Naive thymus-derived CD8-positive, alpha-beta T cell (primary cell): Measurements from ENCODE around the gene RPN1. TPM values are rescaled to one million over a fixed set of nuclear protein-coding genes. Genes with fewer than 3 reads are reported as not detected.
"Not testable (repeated sequence)": the region's sequence is repeated elsewhere in the genome, so short reads cannot be mapped to it uniquely, and the experiment has no call there.

Experiments
- ATAC-seq, 2 donors: fragments of 150-1000 bp; cut with Tn5 transposase in 1 of 2; sonication (Bioruptor Pico), chemical (Tn5 transposase) in 1 of 2; 1 replicate in 1 of 2; 2 replicates in 1 of 2; pipeline ENCODE4 v1.10.0; 2021; ENCODE audit warnings: mild to moderate bottlenecking in 2 of 2, moderate library complexity in 2 of 2
- POLR2A ChIA-PET: fragments of 350-600 bp; sonication (Branson Sonifier 250); formaldehyde crosslinking; loops from one replicate; lab custom pipeline; 2021; ENCODE audit warnings: antibody characterized with exemption; lab: Charles Lee
- DNase-seq, 10 donors: peaks; one replicate each; pipeline versions ENCODE4 v3.0.0 to v3.0.0-alpha.2; 2020 to 2022
- H3K27ac Mint-ChIP-seq, 10 donors: one replicate each; pipeline ENCODE4 v1.8.0; 2020 to 2022; ENCODE audit warnings: mild to moderate bottlenecking in 10 of 10, mixed read lengths in 10 of 10, moderate library complexity in 4 of 10, inconsistent platforms in 1 of 10
- H3K27me3 Mint-ChIP-seq, 5 donors: one replicate each; pipeline ENCODE4 v1.8.0; 2021 to 2022; ENCODE audit warnings: mixed read lengths in 5 of 5
- H3K36me3 Mint-ChIP-seq, 3 donors: one replicate each; pipeline ENCODE4 v1.8.0; 2020 to 2022; ENCODE audit warnings: mixed read lengths in 3 of 3, mild to moderate bottlenecking in 2 of 3, inconsistent platforms in 1 of 3
- H3K4me1 Mint-ChIP-seq, 4 donors: one replicate each; pipeline ENCODE4 v1.8.0; 2021 to 2022; ENCODE audit warnings: mixed read lengths in 4 of 4
- H3K4me3 Mint-ChIP-seq, 10 donors: one replicate each; pipeline ENCODE4 v1.8.0; 2020 to 2022; ENCODE audit warnings: mild to moderate bottlenecking in 10 of 10, mixed read lengths in 10 of 10, moderate library complexity in 6 of 10, inconsistent platforms in 1 of 10
- H3K9me3 Mint-ChIP-seq, 9 donors: one replicate each; pipeline ENCODE4 v1.8.0; 2020 to 2022; ENCODE audit warnings: mixed read lengths in 9 of 9, mild to moderate bottlenecking in 3 of 9, inconsistent platforms in 1 of 9, moderate library complexity in 1 of 9
- polyA plus RNA-seq, 3 donors: library from polyadenylated mRNA; unstranded; fragments of 300-500 nt; fragmentation: Illumina TruSeq; gene quantifications; one replicate each; pipeline ENCODE4 v1.2.3, GENCODE V29; 2021
- total RNA-seq, 8 experiments: library from RNA in 2 of 8; stranded (reverse) in 2 of 8; gene quantifications; one replicate each; pipeline ENCODE4 v1.2.3 and lab custom pipeline; 2021 to 2026

Gene RPN1
- total and polyA plus RNA-seq, 5 experiments from 2014 or later: 76.2 to 224 (median 178) TPM

DNA sequence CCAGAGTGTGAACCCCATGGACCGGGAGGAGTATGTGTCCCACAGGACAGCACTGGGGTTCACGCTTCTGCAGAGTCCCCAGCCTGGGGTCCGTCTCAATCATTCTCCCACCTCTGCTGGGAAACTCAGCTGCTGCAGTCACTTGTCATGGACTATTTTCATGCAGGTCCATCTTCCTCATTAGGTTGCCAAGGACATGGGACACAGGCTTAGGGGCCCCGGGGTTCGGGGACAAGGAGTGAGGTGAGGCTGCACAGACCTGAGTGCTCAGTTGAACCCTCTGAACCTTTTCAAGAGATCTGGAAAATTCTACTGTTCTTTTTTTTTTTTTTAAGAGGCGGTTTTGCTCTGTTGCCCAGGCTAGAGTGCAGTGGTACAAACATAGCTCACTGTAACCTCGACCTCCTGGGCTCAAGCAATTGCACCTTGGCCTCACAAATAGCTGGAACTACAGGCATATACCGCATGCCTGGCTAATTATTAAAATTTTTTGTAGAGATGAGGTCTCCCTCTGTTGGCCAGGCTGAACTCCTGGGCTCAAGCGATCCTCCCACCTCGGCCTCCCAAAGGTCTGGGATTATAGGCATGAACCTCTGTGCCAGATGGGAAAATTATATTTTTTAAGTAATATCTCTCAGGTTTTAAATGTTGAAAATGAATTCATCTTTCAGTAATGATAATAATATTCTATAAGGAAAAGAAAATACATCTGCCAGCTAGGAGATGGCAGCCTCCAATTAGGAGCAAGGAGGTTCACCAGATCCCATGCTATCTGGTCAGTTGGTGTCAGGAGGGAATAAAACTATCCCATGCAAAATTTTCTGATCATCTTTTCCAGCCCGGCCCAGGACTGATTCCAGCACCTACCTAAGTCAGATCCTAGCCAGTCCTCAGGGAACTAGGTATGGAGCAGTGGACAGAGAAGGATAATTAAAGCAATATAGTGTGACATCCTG, 45.2 kb downstream of the RPN1 start:
- H3K36me3 Mint-ChIP-seq: no peaks in the 10 kb centered on the region
- peaks cover 0 to 2% (median 0%) of the 10 kb centered on the region in 4 donors for H3K4me1 Mint-ChIP-seq
- H3K4me3 Mint-ChIP-seq: no peak overlapping the region
- DNase-seq (no peak), ATAC-seq (no peak)
- POLR2A ChIA-PET: no interaction called here
- H3K27ac Mint-ChIP-seq: no peak overlapping the region
- H3K9me3 Mint-ChIP-seq: no peaks in the 10 kb centered on the region
- peaks cover 0 to 5% (median 0%) of the 10 kb centered on the region in 5 donors for H3K27me3 Mint-ChIP-seq

DNA sequence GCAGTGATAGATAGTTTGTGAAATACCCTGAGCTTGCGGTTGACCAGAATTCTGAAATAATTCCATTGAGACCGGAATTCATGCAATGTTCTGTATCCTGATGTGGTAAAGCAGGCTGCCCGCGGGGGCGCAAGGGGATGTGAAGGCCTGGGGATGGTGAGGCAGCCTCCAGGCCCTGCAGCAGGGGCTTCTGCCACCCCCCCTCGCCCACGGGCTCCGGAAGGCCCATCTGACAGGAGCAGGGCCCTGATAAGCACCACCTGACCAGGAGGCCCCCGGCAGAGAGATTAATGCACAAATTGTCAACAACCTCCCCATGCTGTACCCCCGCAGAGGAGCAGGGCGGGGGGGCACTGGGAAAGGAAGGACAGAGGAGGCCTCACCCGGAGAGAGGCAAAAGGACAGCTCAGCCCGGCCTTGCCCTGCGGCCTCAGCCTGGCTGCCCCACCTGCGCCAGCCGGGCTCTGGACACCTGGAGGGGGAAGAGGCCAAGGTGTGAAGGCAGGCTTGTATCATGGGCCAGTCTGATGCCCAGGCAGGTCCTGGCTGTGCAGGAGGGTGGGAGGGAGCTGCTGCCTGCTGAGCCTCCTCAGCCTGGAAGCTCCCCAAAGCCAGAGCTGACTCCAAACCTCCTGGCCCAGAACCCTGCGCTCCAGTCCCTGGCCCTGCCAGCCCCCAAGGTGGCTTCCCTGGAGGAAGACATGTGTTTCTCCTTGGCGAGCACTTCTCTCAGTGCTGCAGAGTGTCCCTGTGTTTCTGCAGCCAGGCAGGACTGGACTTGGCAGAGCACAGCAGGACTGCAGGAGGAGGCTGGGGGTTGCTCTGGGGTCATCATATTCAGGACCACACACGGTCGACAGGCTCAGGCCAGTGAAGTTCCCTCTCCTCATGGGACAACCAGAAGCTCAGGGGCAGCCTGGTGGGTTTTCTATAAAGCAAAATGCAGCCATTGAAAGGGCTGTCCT, 46.5 kb downstream of the RPN1 start:
- no peaks in the 10 kb centered on the region for H3K36me3 Mint-ChIP-seq
- H3K27ac Mint-ChIP-seq: peak overlapping the region in 2 of 10 donors; percentile 13 to 40
- H3K4me1 Mint-ChIP-seq: peaks cover 0 to 2% (median 0%) of the 10 kb centered on the region in 4 donors
- DNase-seq (no peak), ATAC-seq (no peak)
- peaks cover 0 to 5% (median 0%) of the 10 kb centered on the region in 5 donors for H3K27me3 Mint-ChIP-seq
- no peak overlapping the region for H3K4me3 Mint-ChIP-seq
- no peaks in the 10 kb centered on the region for H3K9me3 Mint-ChIP-seq
- POLR2A ChIA-PET: interaction anchor here (0.5 kb wide), 1 partner anchor 839 kb away, joined by 4 read pairs; no protein-coding TSS in a partner anchor

DNA sequence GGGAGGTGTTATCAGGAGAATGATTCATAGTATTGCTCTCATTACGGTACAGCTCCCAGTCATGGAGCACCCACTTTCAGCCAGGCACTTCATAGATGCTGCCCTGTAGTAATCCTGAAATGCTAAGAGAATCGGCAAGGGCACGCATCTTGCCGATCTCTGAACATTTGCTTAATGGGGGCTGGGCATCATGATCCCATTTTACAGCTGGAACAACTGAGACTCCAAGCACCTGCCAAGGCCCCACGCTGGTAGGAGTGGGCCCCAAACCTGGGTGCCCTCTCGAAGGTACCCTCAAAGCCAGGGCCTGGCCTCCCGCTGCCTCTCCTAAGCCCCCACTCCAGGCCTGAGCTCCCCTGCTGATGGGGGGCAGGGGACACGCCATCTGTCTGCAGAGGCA, 47.3 kb downstream of the RPN1 start:
- Mint-ChIP-seq H3K4me1 (peaks cover 0 to 2% (median 0%) of the 10 kb centered on the region in 4 donors), H3K27me3 (peaks cover 0 to 5% (median 0%) of the 10 kb centered on the region in 5 donors), H3K27ac (no peak overlapping the region), H3K4me3 (no peak overlapping the region), H3K36me3 (no peaks in the 10 kb centered on the region), H3K9me3 (no peaks in the 10 kb centered on the region)
- POLR2A ChIA-PET: no interaction called here
- ATAC-seq: no peak
- no peak for DNase-seq

DNA sequence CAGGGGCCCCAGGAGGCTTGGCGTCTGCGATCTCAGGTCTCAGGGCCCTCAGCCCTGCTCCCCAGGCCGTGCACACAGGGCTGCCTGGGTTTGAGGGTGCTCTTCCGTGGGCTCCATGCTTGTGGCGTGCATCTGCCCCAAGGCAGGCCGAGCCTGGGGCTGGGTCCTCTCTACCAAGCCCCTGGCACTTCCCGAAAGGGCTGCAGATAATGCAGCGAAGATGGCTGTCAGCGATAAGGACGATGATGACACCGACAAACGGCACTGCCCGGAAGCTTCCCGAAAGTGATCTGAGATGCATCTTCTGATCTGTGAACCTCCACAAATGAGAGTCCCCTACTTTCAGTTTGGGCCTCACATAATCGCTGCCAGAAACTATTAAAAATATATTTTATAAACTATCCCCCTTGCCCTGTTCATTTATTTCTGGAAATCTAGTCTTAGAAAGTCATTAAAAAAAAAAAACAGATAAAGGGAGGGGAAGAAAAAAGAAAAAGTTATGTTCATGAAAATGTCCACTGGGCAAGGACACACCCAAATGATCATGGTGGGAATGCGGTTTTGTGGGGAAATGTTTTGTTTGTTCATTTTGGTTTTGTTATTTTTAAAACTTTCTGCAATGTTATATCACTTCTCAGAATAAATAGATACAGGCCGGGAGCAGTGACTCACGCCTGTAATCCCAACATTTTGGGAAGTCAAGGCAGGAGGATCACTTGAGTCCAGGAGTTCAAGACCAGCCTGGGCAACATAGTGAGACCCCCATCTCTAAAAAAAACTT, 51.5 kb downstream of the RPN1 start:
- Mint-ChIP-seq H3K27me3 (no peaks in the 10 kb centered on the region), H3K4me3 (no peak overlapping the region), H3K9me3 (no peaks in the 10 kb centered on the region), H3K27ac (no peak overlapping the region), H3K36me3 (no peaks in the 10 kb centered on the region), H3K4me1 (peaks cover 0 to 11% (median 6%) of the 10 kb centered on the region in 4 donors)
- DNase-seq (no peak), ATAC-seq (no peak)
- POLR2A ChIA-PET: no interaction called here

DNA sequence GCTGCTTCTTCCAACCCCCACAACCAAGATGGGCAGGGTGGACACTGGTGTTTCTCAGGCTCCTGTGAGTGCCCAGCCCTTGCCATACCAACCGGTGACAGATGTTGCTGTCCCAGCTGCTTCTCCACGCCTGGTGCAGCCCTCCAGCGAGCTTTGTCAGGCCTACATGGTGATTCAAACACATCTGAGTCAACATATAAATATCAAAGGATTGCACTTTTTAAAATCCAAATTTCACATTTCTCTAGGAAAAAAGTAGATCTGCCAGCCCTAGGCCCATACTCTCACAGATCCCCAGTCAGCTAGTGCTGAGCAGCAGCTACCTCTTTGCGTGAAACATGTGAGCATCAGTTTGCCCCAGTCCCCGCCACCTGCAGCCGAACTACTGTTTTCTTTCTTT, 52.7 kb downstream of the RPN1 start:
- Mint-ChIP-seq H3K9me3 (no peaks in the 10 kb centered on the region), H3K4me3 (no peak overlapping the region), H3K27me3 (no peaks in the 10 kb centered on the region), H3K27ac (no peak overlapping the region), H3K4me1 (peaks cover 0 to 11% (median 6%) of the 10 kb centered on the region in 4 donors), H3K36me3 (no peaks in the 10 kb centered on the region)
- POLR2A ChIA-PET: no interaction called here
- no peak for DNase-seq
- ATAC-seq: no peak

DNA sequence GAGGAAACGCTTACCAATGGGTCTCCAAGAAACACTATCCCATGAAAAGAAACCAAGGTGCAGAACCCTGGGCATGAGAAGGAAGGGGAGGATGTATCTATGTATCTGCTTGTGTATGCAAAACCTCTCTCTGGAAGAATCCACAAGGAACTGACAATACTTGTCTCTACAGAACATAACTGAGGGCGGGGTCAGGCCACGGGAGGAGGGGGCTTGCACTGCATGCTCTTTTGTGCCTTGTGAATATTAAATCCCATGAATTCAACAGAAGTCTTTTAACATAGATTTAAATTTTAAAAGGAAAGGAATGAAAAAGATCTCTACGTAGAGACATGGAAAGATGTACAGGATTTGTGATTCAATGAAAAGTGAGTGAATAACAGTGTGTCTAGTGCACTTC, 57.8 kb downstream of the RPN1 start:
- Mint-ChIP-seq H3K27ac (no peak overlapping the region), H3K4me3 (no peak overlapping the region)
- POLR2A ChIA-PET: no interaction called here

DNA sequence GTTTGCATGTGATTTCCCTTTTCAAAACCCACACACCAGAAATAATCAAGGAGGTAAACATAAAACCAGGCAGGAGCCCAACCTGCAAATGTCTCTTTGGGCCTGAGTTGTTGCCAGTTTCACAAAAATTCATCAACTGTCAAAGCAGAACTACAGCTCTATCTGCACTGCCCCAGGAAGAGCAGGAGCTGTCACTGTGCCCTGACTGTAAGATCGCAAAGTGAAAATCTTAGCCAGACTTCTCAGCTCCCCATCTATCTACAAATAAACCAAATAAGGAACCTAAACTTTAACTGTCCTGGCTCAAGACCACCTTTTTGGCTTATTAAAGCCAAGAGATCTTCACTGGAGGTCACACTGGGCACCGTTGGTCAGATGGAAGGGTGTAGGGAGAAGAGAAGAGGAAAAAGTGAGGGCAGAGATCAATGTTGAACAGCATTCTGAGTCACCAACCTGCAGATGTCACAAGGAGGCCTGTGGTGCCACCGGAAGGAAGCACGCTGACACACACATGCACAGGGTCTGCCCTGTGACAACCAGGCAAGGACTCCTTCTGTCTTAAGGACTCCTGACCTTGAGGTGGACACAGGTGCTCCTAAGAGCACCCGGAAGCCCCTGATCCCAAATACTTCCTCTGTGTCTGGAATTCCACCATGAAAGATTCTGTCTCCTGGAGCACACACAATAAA, 58.7 kb downstream of the RPN1 start:
- POLR2A ChIA-PET: interaction anchor here (0.6 kb wide), 1 partner anchor 1002 kb away, joined by 5 read pairs; no protein-coding TSS in a partner anchor
- DNase-seq: peak in 1 of 10 donors; percentile 14
- H3K27me3 Mint-ChIP-seq: no peaks in the 10 kb centered on the region
- peak; percentile 60 to 72 for ATAC-seq
- H3K9me3 Mint-ChIP-seq: peaks cover 0 to 2% (median 0%) of the 10 kb centered on the region in 9 donors
- peaks cover 0 to 31% (median 11%) of the 10 kb centered on the region in 4 donors for H3K4me1 Mint-ChIP-seq
- H3K27ac Mint-ChIP-seq: peak overlapping the region; percentile 35 to 84 (median 58)
- H3K36me3 Mint-ChIP-seq: no peaks in the 10 kb centered on the region
- peak overlapping the region in 6 of 10 donors; percentile 2 to 33 (median 15) for H3K4me3 Mint-ChIP-seq

More for the DNA sequence above, 57.8 kb downstream of the RPN1 start:
- no peaks in the 10 kb centered on the region for H3K36me3 Mint-ChIP-seq
- peaks cover 0 to 31% (median 11%) of the 10 kb centered on the region in 4 donors for H3K4me1 Mint-ChIP-seq
- ATAC-seq (no peak), DNase-seq (no peak)
- H3K27me3 Mint-ChIP-seq: no peaks in the 10 kb centered on the region
- peaks cover 0 to 2% (median 0%) of the 10 kb centered on the region in 9 donors for H3K9me3 Mint-ChIP-seq

DNA sequence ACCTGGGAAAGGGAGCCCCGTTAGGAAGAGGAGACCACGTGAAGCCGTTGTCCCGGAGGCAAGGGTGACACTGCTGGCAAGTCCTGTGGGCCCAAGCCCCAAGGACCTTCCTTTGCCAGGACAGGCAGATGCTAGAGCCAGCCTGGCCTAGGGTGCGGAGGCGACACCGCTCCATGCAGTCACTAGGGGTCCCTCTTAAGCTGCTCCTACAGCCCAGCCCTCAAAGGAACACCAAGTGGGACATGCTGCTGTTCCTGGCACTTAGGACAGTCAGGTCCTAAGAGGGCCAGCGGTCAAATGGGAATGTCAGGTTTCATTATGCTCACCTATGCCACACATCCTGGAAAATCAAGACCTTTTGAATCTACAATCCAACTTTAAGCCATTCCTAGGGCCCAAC, 59.7 kb downstream of the RPN1 start:
- POLR2A ChIA-PET: no interaction called here
- ATAC-seq (no peak), DNase-seq (no peak)
- Mint-ChIP-seq H3K4me1 (peaks cover 0 to 31% (median 10%) of the 10 kb centered on the region in 4 donors), H3K27ac (peak overlapping the region in 1 of 10 donors; percentile 37), H3K27me3 (peaks cover 0 to 3% (median 0%) of the 10 kb centered on the region in 5 donors), H3K36me3 (no peaks in the 10 kb centered on the region), H3K4me3 (no peak overlapping the region), H3K9me3 (peaks cover 0 to 2% (median 0%) of the 10 kb centered on the region in 9 donors)

DNA sequence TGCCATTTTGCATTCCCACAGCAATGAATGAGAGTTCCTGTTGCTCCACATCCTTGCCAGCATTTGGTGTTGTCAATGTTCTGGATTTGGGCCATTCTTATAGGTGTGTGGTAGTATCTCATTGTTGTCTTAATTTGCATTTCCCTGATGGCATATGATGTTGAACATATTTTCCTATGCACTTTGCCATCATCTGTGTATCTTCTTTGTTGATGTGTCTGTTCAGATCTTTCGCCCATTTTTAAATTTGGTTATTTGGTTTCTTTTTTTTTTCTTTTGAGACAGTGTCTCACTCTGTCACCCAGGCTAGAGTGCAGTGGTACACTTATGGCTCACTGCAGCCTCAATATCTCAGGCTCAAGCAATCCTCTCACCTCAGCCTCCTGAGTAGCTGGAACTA, 60.6 kb downstream of the RPN1 start:
- DNase-seq, H3K9me3 Mint-ChIP-seq, H3K27me3 Mint-ChIP-seq, ATAC-seq, H3K36me3 Mint-ChIP-seq, POLR2A ChIA-PET, H3K4me3 Mint-ChIP-seq: not testable (repeated sequence)
- Mint-ChIP-seq H3K4me1 (peaks cover 0 to 25% (median 7%) of the 10 kb centered on the region in 4 donors), H3K27ac (peak overlapping the region in 1 of 10 donors; percentile 33)

DNA sequence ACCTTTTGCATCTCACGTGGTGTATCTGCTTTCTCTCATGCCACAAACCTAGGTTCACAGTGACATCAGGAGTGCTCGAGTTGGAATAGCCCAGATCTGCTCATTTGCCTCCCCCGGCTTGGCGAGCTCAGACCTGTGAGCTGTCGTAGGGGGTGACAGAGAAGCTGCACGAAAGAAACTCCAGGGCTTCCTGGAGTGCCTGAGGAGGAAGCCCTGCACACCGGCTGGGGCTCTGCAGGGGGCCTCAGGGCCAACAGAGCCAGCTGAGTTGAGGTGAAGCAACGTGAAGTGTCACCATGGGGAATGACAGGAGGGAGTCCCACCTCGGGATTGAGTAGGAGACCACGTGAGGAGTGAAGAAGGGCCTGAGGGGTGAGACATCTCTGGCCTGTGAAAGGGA, 62.5 kb downstream of the RPN1 start:
- POLR2A ChIA-PET: no interaction called here
- H3K9me3 Mint-ChIP-seq: peaks cover 0 to 2% (median 0%) of the 10 kb centered on the region in 9 donors
- H3K4me1 Mint-ChIP-seq: peaks cover 0 to 21% (median 5%) of the 10 kb centered on the region in 4 donors

DNA sequence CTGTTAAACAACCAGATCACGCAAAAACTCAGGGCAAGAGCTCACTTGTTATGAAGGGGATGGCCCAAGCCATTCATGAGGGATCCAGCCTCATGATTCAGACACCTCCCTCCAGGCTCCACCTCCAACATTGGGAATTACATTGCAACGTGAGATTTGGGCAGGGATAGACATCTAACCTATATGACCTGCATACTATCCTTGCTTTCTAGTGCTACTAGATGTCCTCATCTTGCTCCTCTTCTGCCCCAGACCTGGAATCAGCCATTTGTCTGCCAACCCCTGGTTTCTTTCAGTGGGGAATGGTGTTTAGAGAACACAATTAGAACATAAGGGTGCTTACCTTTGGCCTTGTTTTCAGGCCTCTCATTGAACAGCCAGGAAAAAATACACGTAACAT, 63.2 kb downstream of the RPN1 start:
- Mint-ChIP-seq H3K27me3 (peaks cover 0 to 14% (median 9%) of the 10 kb centered on the region in 5 donors), H3K9me3 (peaks cover 0 to 2% (median 0%) of the 10 kb centered on the region in 9 donors), H3K4me3 (no peak overlapping the region), H3K4me1 (peaks cover 0 to 21% (median 5%) of the 10 kb centered on the region in 4 donors), H3K36me3 (no peaks in the 10 kb centered on the region), H3K27ac (peak overlapping the region in 1 of 10 donors; percentile 63)
- ATAC-seq: no peak
- POLR2A ChIA-PET: no interaction called here
- DNase-seq: no peak

More for the DNA sequence above, 62.5 kb downstream of the RPN1 start:
- ATAC-seq (no peak), DNase-seq (no peak)
- H3K27ac Mint-ChIP-seq: peak overlapping the region in 3 of 10 donors; percentile 26 to 83 (median 27)
- peak overlapping the region in 3 of 10 donors; percentile 36 to 60 (median 42) for H3K4me3 Mint-ChIP-seq
- no peaks in the 10 kb centered on the region for H3K36me3 Mint-ChIP-seq
- peaks cover 0 to 9% (median 7%) of the 10 kb centered on the region in 5 donors for H3K27me3 Mint-ChIP-seq
